ENCODE measurements around the gene CHSY1.
"Not testable (repeated sequence)": the region's sequence is repeated elsewhere in the genome, so short reads cannot be mapped to it uniquely, and the experiment has no call there.

CHSY1 gene, protein sequence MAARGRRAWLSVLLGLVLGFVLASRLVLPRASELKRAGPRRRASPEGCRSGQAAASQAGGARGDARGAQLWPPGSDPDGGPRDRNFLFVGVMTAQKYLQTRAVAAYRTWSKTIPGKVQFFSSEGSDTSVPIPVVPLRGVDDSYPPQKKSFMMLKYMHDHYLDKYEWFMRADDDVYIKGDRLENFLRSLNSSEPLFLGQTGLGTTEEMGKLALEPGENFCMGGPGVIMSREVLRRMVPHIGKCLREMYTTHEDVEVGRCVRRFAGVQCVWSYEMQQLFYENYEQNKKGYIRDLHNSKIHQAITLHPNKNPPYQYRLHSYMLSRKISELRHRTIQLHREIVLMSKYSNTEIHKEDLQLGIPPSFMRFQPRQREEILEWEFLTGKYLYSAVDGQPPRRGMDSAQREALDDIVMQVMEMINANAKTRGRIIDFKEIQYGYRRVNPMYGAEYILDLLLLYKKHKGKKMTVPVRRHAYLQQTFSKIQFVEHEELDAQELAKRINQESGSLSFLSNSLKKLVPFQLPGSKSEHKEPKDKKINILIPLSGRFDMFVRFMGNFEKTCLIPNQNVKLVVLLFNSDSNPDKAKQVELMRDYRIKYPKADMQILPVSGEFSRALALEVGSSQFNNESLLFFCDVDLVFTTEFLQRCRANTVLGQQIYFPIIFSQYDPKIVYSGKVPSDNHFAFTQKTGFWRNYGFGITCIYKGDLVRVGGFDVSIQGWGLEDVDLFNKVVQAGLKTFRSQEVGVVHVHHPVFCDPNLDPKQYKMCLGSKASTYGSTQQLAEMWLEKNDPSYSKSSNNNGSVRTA

DNA sequence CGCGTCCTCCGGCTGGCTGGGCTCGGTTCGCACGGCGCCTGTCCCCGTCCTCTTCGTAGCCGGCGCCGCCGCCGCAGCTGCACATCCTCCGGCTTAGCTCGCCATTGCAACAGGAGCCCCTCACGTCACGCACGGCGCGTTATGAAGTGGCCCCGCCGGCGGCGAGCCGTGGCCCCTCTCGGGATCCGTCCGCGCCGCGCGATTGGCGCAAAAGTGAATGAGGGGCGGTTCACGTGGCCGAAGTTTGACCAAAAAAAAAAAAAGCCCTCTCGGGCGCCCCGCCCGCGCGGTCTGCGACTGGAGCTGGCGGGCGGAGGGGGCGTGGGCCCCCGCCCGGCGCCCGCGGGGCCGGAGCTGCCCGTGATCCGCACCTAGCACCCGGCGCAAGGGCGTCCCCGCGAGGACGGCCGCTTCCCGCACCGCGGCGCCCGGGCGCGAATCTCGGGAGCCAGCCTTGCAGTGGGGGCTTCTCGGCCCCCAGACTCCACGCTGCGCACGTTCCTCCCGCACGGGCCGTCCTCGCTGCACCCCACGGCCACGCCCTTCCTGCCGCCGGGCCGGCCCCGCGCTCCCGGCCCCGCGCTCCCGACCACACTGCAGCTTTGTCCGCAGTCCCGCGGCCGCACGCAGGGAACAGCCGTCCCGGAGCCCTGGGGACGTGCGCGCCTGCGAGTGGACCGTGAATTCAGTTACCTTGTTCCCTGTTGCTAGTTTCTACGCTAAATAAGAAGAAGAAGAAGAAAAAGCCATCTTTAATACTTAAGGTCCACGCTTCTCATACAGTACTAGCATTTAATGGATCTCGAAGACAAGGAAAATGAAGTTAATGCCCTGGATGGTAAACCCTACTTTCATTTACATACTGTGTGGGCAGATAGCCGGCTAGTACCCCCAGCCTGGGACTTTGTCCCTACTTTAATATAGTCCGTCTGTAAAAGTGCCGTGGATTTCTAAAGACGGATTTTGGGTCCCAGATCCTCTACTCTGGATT lies at the start of gene CHSY1:
Gene CHSY1 (minus strand): TSS at position 219 of the 991 bp plus-strand sequence. CDS start 592 bp downstream, outside the sequence.
- Histone ChIP-seq H3K4me2 (peak within 1 kb of the TSS; percentile 90), H3K27ac (peak within 1 kb of the TSS; percentile 92)

DNA sequence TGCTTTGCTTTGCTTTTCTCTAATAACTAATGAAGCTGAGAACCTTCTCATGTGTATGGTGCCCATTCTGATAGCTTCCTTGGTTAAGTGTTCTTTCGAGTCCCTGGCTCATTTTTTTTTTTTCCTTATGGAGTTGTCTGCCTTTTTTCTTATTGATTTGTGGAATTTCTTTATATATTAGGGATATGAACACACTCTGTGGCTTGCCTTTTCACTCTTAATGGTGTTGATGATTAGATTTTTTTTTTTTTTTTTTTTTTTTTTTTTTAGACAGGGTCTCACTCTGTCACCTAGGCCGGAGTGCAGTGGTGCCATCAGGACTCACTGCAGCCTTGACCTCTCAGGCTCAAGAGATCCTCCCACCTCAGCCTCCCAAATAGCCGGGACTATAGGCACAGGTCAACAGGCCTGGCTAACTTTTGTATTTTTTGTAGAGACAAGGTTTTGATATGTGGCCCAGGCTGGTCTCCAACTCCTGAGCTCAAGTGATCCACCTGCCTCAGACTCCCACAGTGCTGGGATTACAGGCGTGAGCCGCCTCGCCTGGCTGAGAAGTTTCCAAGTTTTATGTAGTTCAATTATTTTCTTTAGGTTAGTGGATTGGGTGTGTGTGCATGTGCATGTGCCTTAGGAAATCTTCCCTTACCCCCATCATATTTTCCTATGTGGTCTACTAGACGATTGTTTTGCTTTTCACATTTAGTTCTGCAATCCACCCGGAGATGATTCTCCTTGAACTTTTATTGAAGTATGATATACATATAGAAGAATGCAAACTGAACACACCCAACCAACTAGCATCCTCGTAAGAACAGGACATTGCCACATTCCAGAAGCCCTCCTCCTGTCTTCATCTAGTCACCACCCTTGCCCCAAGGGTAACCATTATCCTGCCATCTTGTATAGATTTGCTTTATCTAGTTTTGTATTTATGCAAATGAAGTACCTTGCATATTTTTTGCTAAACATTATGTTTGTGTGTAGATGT lies 44.9 kb upstream of the CHSY1 start:
- no peak for TF ChIP-seq Cebpa-rat (IDR thresholded peaks at IDR 0.05)
- Histone ChIP-seq H3K4me2 (peak overlapping the region; percentile 94), H3K36me3 (peaks cover 7% of the 10 kb centered on the region), H3K4me1 (peaks cover 42% of the 10 kb centered on the region), H3K9ac (no peak overlapping the region; the same call in 1 of the 2 replicates), H3K27ac (no peak overlapping the region), H4K20me1 (peaks cover 33% of the 10 kb centered on the region), H3K4me3 (no peak overlapping the region), H3K27me3 (no peaks in the 10 kb centered on the region), H3K9me3 (no peaks in the 10 kb centered on the region)

More for the DNA sequence above, at the start of gene CHSY1:
- Histone ChIP-seq H4K20me1 (peaks cover 40% of the 10 kb centered on the region), H3K9me3 (no peaks in the 10 kb centered on the region), H3K36me3 (peaks cover 13% of the 10 kb centered on the region; the same call in 1 of the 2 replicates), H3K9ac (peak within 1 kb of the TSS; percentile 89), H3K4me3 (peak within 1 kb of the TSS; percentile 98), H3K4me1 (peaks cover 54% of the 10 kb centered on the region), H3K27me3 (no peaks in the 10 kb centered on the region)
- TF ChIP-seq Cebpa-rat (IDR thresholded peaks at IDR 0.05), result no peak

DNA sequence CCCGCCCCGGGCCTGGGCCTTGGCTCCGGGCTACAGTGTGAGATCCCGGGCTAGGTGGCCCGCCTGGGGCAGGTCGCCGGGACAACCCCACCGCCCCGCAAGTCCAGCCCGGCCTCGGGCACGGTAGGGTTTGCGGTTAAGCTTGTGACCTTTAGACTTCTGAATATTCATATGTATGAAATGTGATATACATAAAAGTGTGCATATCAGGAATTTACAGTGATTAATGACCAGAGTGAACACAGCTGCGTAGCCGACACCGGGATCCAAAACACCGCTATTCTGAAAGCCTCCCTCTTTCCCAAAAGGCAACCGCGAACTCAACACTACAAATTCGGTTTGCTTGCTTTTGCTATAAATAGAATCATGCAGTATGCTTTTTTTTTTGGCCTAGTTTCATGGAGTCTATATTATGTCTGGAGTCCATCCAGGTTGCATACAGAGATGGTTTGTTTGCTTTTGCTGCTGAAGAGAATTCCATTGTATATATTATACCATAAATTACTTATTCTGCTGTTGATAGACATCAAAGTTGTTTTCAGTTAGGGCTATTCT lies 43.8 kb upstream of the CHSY1 start:
- Histone ChIP-seq H3K36me3 (peaks cover 17% of the 10 kb centered on the region), H4K20me1 (peaks cover 43% of the 10 kb centered on the region), H3K4me2 (peak overlapping the region; percentile 94), H3K27me3 (no peaks in the 10 kb centered on the region), H3K4me3 (peak overlapping the region; percentile 90), H3K27ac (peak overlapping the region; percentile 98), H3K4me1 (peaks cover 40% of the 10 kb centered on the region), H3K9ac (peak overlapping the region; percentile 98), H3K9me3 (no peaks in the 10 kb centered on the region)
- no peak for TF ChIP-seq Cebpa-rat (IDR thresholded peaks at IDR 0.05)

DNA sequence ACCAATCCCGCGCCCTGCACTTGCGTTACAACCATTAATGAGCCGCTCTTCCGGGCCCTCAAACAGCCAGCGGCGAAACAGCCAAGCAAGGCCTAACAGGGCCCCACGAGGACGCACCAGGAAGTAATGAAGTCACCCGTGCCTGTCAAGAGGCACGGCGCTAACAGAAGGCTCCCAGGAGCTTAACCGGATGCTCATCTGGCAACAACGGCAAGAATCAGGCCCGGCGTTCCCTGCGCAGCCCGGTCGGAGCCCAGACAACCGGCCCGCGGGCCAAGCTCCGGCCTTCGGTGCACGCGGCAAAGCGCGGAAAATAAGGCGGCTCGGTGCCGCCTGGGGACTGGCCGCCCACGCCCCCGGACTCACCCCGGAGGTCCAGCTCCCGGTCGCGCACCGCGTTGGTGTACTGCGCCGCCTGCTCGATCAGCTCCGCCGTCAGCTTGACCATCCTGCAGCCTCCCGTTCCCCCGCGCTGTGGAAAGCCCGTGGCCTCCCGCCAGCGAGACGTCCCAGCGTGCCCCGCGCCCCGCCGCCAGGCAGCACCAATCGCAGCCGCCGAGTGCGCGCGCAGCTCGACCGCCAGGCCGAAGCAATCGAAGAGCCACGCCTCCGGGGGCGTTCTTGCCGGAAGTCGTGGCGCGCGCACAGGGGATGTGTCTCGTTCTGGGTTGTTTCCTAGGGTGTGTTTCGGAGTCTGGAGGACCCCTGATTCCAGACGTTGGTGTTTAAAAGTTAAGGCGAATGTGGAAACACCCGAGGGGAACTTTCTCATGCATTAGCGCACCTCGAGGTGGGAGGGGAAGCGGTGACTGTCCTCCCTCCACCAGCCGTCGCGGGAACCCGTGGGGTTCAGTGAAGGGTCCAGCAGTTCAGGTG lies 43.1 kb upstream of the CHSY1 start, which contains the start of gene SNRPA1:
Gene SNRPA1 (minus strand): TSS at position 518 of the 876 bp plus-strand sequence. CDS start 70 bp downstream, at position 448.
- no peak for TF ChIP-seq Cebpa-rat (IDR thresholded peaks at IDR 0.05)
- peaks cover 24% of the 10 kb centered on the region for H3K36me3 ChIP-seq
- H3K27ac ChIP-seq, result peak within 1 kb of the TSS; percentile 98
- peaks cover 50% of the 10 kb centered on the region for H4K20me1 ChIP-seq
- H3K4me3 ChIP-seq, result peak within 1 kb of the TSS; percentile 90
- peaks cover 37% of the 10 kb centered on the region for H3K4me1 ChIP-seq
- no peaks in the 10 kb centered on the region for H3K9me3 ChIP-seq
- peak within 1 kb of the TSS; percentile 98 for H3K9ac ChIP-seq
- H3K27me3 ChIP-seq, result no peaks in the 10 kb centered on the region
- peak within 1 kb of the TSS; percentile 94 for H3K4me2 ChIP-seq

DNA sequence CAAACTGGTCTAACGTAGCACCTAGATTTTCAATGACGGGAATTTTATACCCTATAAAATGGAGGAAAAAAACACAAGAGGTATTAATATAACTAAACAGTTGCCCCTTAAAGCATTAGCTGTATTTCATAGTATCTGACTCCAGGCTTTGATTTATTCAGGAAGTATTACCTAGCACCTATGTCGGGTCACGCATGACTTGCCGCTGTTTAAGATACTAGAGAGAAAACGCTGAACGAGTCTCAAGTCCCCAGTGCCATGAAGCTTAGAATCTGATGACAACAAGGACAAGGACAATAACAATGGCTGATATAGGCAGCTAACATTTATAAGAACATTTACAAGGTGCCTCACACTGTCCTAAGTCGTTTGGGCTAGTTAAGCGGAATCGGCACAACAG lies 41.3 kb upstream of the CHSY1 start:
- Histone ChIP-seq H3K4me3 (peak overlapping the region; percentile 90), H3K27ac (0 out of 2 replicates have a peak overlapping the region, but pooled peaks have one; percentile 98)

DNA sequence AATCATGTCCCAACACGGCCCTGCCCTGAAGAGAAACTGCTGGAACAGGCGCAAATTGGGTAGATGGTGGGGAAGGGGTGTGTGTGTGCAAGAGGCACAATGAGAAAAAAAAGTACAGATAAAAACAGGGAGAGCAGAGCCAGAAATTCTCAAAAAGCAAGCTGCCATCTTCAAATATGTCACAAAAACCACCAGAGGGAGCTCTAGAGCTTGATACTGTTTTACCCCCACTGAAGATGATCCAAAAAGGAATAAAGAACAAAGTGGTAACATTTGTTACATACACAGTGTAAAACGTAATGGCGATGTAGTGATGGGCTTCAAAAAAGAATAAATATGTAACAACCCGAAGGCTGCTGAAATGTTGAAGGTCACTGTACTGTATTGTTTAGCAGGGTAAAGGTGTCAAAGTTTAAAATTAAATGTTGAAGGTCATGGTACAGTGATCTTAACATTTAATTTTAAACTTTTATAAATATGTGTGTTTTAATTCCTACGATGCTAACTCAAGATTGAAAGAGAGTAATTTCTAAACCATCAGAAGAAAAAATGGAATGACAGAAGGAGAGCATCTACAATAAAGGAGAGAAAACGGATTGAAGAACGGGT lies 37.2 kb upstream of the CHSY1 start:
- H4K20me1 ChIP-seq, result peaks cover 100% of the 10 kb centered on the region
- H3K9ac ChIP-seq, result no peak overlapping the region
- H3K4me3 ChIP-seq, result no peak overlapping the region
- H3K4me2 ChIP-seq, result no peak overlapping the region
- TF ChIP-seq Cebpa-rat (IDR thresholded peaks at IDR 0.05), result no peak
- peaks cover 79% of the 10 kb centered on the region for H3K36me3 ChIP-seq
- H3K4me1 ChIP-seq, result peaks cover 23% of the 10 kb centered on the region
- H3K9me3 ChIP-seq, result no peaks in the 10 kb centered on the region
- H3K27ac ChIP-seq, result no peak overlapping the region
- H3K27me3 ChIP-seq, result no peaks in the 10 kb centered on the region

More for the DNA sequence above, 41.3 kb upstream of the CHSY1 start:
- Histone ChIP-seq H3K9me3 (no peaks in the 10 kb centered on the region), H3K36me3 (peaks cover 41% of the 10 kb centered on the region), H3K4me1 (peaks cover 37% of the 10 kb centered on the region), H3K4me2 (peak overlapping the region; percentile 94), H4K20me1 (peaks cover 69% of the 10 kb centered on the region), H3K27me3 (no peaks in the 10 kb centered on the region), H3K9ac (peak overlapping the region; percentile 98)
- no peak for TF ChIP-seq Cebpa-rat (IDR thresholded peaks at IDR 0.05)

DNA sequence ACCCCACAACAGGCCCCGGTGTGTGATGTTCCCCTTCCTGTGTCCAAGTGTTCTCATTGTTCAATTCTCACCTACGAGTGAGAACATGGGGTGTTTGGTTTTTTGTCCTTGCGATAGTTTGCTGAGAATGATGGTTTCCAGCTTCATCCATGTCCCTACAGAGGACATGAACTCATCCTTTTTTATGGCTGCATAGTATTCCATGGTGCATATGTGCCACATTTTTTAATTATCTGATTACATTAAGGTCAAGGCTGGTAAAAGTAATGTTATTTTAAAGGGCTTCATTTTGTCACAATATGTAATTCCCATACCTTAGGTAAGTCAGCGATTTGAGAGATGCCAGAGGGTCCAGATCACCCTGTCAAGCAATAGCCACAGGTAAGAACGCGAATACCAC lies 35.5 kb upstream of the CHSY1 start:
- not testable (repeated sequence) for H3K4me3 ChIP-seq, H3K9me3 ChIP-seq, H3K27me3 ChIP-seq, H3K4me1 ChIP-seq, H3K27ac ChIP-seq, H3K4me2 ChIP-seq, H3K9ac ChIP-seq
- H3K36me3 ChIP-seq, result peaks cover 95% of the 10 kb centered on the region
- H4K20me1 ChIP-seq, result peaks cover 100% of the 10 kb centered on the region

All from BLaER1 (cell line).